HUDEP-2 (cell line): Measurements from ENCODE around the gene GFY.
A peak's percentile ranks its signal among the peaks of the same experiment; 100 is the strongest.

Experiments
- DNase-seq, 76 experiments: peaks; one replicate each; lab custom pipeline; 2025; ENCODE audit not compliant: unreplicated experiment in 76 of 76; lab: John Stamatoyannopoulos, UW

GFY gene

GRCh38 chr19:49408816-49409440 lies 16.3 kb upstream of the GFY start:
- no peak for DNase-seq

GRCh38 chr19:49409441-49410029 lies 15.7 kb upstream of the GFY start:
- peak in 1 of 76 experiments; percentile 25 for DNase-seq

- DNase-seq: no peak
Observed at GRCh38 chr19:49411681-49412326, 13.4 kb upstream of the GFY start.

- no peak for DNase-seq
Observed at GRCh38 chr19:49413348-49413747, 11.8 kb upstream of the GFY start.

- DNase-seq: no peak
Observed at GRCh38 chr19:49414256-49414655, 10.9 kb upstream of the GFY start.

- DNase-seq: no peak
Observed at GRCh38 chr19:49415102-49415809, 9.9 kb upstream of the GFY start.

GRCh38 chr19:49415810-49416200 lies 9.4 kb upstream of the GFY start:
- DNase-seq: no peak

GRCh38 chr19:49417088-49417487 lies 8.1 kb upstream of the GFY start:
- no peak for DNase-seq

- no peak for DNase-seq
Observed at GRCh38 chr19:49418511-49418910, 6.7 kb upstream of the GFY start.

- no peak for DNase-seq
Observed at GRCh38 chr19:49419173-49419572, 6.0 kb upstream of the GFY start.

- DNase-seq: no peak
Observed at GRCh38 chr19:49420227-49420626, 5.0 kb upstream of the GFY start.

- peak in 46 of 76 experiments; percentile 19 to 71 (median 50) for DNase-seq
Observed at GRCh38 chr19:49421039-49421877, 3.9 kb upstream of the GFY start.

- DNase-seq: no peak
Observed at GRCh38 chr19:49421878-49422202, 3.3 kb upstream of the GFY start.

- DNase-seq: peak in 20 of 76 experiments; percentile 13 to 53 (median 31)
Observed at GRCh38 chr19:49422407-49423070, 2.6 kb upstream of the GFY start.

GRCh38 chr19:49423071-49423984 lies 1.9 kb upstream of the GFY start, which contains the start of gene PTH2:
PTH2 (minus strand) TSS chr19:49423441; CDS start chr19:49423339, 102 bp downstream.
- no peak for DNase-seq

- DNase-seq: no peak
Observed at GRCh38 chr19:49423985-49424303, 1.2 kb upstream of the GFY start.

GRCh38 chr19:49425922-49426592 lies 869 bp downstream of the GFY start:
- peak in 6 of 76 experiments; percentile 10 to 39 (median 20) for DNase-seq

- DNase-seq: no peak
Observed at GRCh38 chr19:49427339-49427738, 2.2 kb downstream of the GFY start.
